HepG2 (cell line): ENCODE results near the gene VPS13C. TPM values are rescaled to one million over a fixed set of nuclear protein-coding genes. Genes with fewer than 3 reads are reported as not detected.

Experiments
- ETV5 ChIP-seq: IDR thresholded peaks from 2 replicates; pipeline ENCODE4 v1.6.1; 2018; ENCODE audit warnings: missing biosample characterization, missing genetic modification reagents, inconsistent platforms, borderline replicate concordance
- FIP1L1 ChIP-seq: fragments of 200-400 bp; formaldehyde crosslinking; IDR thresholded peaks from 2 replicates; pipeline ENCODE4 v1.6.1; 2018; ENCODE audit warnings: low read depth, mild to moderate bottlenecking, low read length, moderate library complexity, borderline replicate concordance; ENCODE audit not compliant: insufficient read depth
- GPBP1L1 ChIP-seq: sonication (generic); formaldehyde crosslinking; IDR thresholded peaks from 2 replicates; pipeline ENCODE4 v1.5.0; 2020; ENCODE audit warnings: mild to moderate bottlenecking, missing genetic modification reagents
- HMGXB4 ChIP-seq, 2 experiments: sonication (generic) in 1 of 2; formaldehyde crosslinking in 1 of 2; IDR thresholded peaks; 2 replicates each; pipeline versions ENCODE4 v1.4.0 to v1.6.1; 2018 to 2020; ENCODE audit warnings: missing genetic modification reagents in 2 of 2, borderline replicate concordance in 1 of 2, low read depth in 1 of 2, mild to moderate bottlenecking in 1 of 2, missing biosample characterization in 1 of 2
- JARID2 ChIP-seq: sonication (generic); formaldehyde crosslinking; IDR thresholded peaks from 2 replicates; pipeline ENCODE4 v1.8.1; 2023; ENCODE audit warnings: missing genetic modification reagents, inconsistent platforms; ENCODE audit not compliant: insufficient replicate concordance
- RNF2 ChIP-seq: fragments of 450-650 bp; conservative IDR thresholded peaks from 2 replicates; pipeline ENCODE4 v1.6.1; 2016; ENCODE audit warnings: low read depth
- SOX13 ChIP-seq, 3 experiments: fragments of 450-650 bp in 1 of 3; sonication (generic) in 1 of 3; formaldehyde crosslinking in 1 of 3; IDR thresholded peaks in 2 of 3; conservative IDR thresholded peaks in 1 of 3; 2 replicates each; pipeline versions ENCODE4 v1.5.0 to v1.6.1; 2016 to 2020; ENCODE audit warnings: antibody characterized with exemption in 1 of 3, mild to moderate bottlenecking in 1 of 3, missing compliant biosample characterization in 1 of 3, missing genetic modification reagents in 1 of 3, moderate library complexity in 1 of 3
- SOX5 ChIP-seq: IDR thresholded peaks from 2 replicates; pipeline ENCODE4 v1.6.1; 2016; ENCODE audit warnings: borderline replicate concordance
- TCF7L2 ChIP-seq: IDR thresholded peaks from 2 replicates; pipeline ENCODE4 v1.6.1; 2011; ENCODE audit warnings: mild to moderate bottlenecking, low read depth, low read length, moderate library complexity
- ZBTB34 ChIP-seq: sonication (generic); formaldehyde crosslinking; IDR thresholded peaks from 2 replicates; pipeline ENCODE4 v1.8.0; 2022; ENCODE audit warnings: mild to moderate bottlenecking, missing genetic modification reagents
- ZNF296 ChIP-seq: sonication (generic); formaldehyde crosslinking; conservative IDR thresholded peaks from 2 replicates; pipeline ENCODE4 v1.5.0; 2020; ENCODE audit warnings: mild to moderate bottlenecking, missing genetic modification reagents
- ZNF432 ChIP-seq: sonication (generic); formaldehyde crosslinking; IDR thresholded peaks from 2 replicates; pipeline ENCODE4 v1.5.0; 2020; ENCODE audit warnings: missing genetic modification reagents, mild to moderate bottlenecking, borderline replicate concordance
- ZNF562 ChIP-seq: sonication (generic); formaldehyde crosslinking; IDR thresholded peaks from 2 replicates; pipeline ENCODE4 v1.8.0; 2022; ENCODE audit warnings: missing genetic modification reagents, borderline replicate concordance
- ZNF773 ChIP-seq: sonication (generic); formaldehyde crosslinking; IDR thresholded peaks from 2 replicates; pipeline ENCODE4 v1.4.0; 2020; ENCODE audit warnings: missing genetic modification reagents, borderline replicate concordance
- ZNF816 ChIP-seq: sonication (generic); formaldehyde crosslinking; IDR thresholded peaks from 2 replicates; pipeline ENCODE4 v1.8.0; 2022; ENCODE audit warnings: missing genetic modification reagents, mild to moderate bottlenecking, borderline replicate concordance
- ZNF841 ChIP-seq: sonication (generic); formaldehyde crosslinking; IDR thresholded peaks from 2 replicates; pipeline ENCODE4 v1.8.1; 2023; ENCODE audit warnings: missing genetic modification reagents, borderline replicate concordance
- ZNF883 ChIP-seq: sonication (generic); formaldehyde crosslinking; IDR thresholded peaks from 2 replicates; pipeline ENCODE4 v1.5.1; 2020; ENCODE audit warnings: mild to moderate bottlenecking, missing genetic modification reagents; ENCODE audit errors: not compliant biosample characterization
- ZNF891 ChIP-seq: sonication (generic); formaldehyde crosslinking; IDR thresholded peaks from 2 replicates; pipeline ENCODE4 v1.5.0; 2020; ENCODE audit warnings: mild to moderate bottlenecking, missing genetic modification reagents
- ZXDC ChIP-seq: sonication (generic); formaldehyde crosslinking; IDR thresholded peaks from 2 replicates; pipeline ENCODE4 v1.5.0; 2020; ENCODE audit warnings: mild to moderate bottlenecking, missing genetic modification reagents
- polyA plus RNA-seq, 8 experiments: library from polyadenylated mRNA; depleted of rRNA in 3 of 8; stranded (reverse) in 7 of 8; unstranded in 1 of 8; fragments of >200 nt; fragmentation: Illumina TruSeq in 4 of 8; extraction: Trizol in 4 of 8; gene quantifications; 2 replicates each; pipeline versions ENCODE4 v1.2.1 to v1.2.3, GENCODE V29; 2011 to 2016; ENCODE audit warnings: low read depth in 4 of 8, missing spikeins in 1 of 8, mixed read lengths in 1 of 8; ENCODE audit not compliant: insufficient read depth in 1 of 8
- total RNA-seq, 5 experiments: library from RNA; depleted of rRNA; stranded (reverse); fragments of >200 nt; fragmentation: Illumina TruSeq; extraction: Trizol; gene quantifications; 2 replicates each; pipeline ENCODE4 v1.2.3, GENCODE V29; 2016; ENCODE audit warnings: low read depth in 1 of 5

The VPS13C gene
- total and polyA plus RNA-seq, 2 of the 13 experiments (the other 11 are each of a cell fraction or from before 2014, with no cell fraction given) = 10.9 to 26.8 TPM

GRCh38 chr15:62068071-62068809, 8.0 kb upstream of the VPS13C start (continued):
- TF ChIP-seq ZXDC (CRISPR knock-in tag) (no peak), ZNF296 (CRISPR knock-in tag) (no peak), FIP1L1 (no peak), RNF2 (no peak), ZNF562 (CRISPR knock-in tag) (no peak), SOX13 (IDR thresholded peaks at IDR 0.05) (no peak), SOX13 (CRISPR knock-in tag; conservative IDR thresholded peaks at IDR 0.05 in 1 of 2, IDR thresholded peaks at IDR 0.05 in 1 of 2) (no peak), ZNF841 (CRISPR knock-in tag) (peak; percentile 30; the same call in 1 of the 2 replicates), TCF7L2 (no peak), GPBP1L1 (no peak), ZNF891 (CRISPR knock-in tag) (0 out of 2 replicates have a peak, but pooled peaks have one; percentile 29), ZNF432 (CRISPR knock-in tag) (no peak), JARID2 (CRISPR knock-in tag) (no peak), ETV5 (CRISPR knock-in tag) (no peak), ZBTB34 (CRISPR knock-in tag) (no peak), ZNF816 (CRISPR knock-in tag) (no peak), ZNF773 (CRISPR knock-in tag) (no peak), SOX5 (no peak), HMGXB4 (CRISPR knock-in tag; IDR thresholded peaks at IDR 0.05; ENCODE audit: borderline replicate concordance in 1 of 2, low read depth in 1 of 2) (peak; percentile 48 to 57; a peak in 2 of 4 replicates), ZNF883 (no peak)
